Left colon (tissue), 2 donors: ENCODE data around the gene ZNF467. TPM values are rescaled to one million over a fixed set of nuclear protein-coding genes. Genes with fewer than 3 reads are reported as not detected.

Source experiments
- ATAC-seq: fragments of 200-7000 bp; cut with Tn5 transposase; one replicate; pipeline ENCODE4 v1.9.1; 2020; ENCODE audit warnings: mild to moderate bottlenecking, moderate library complexity
- DNase-seq, 2 donors: peaks; one replicate each; pipeline ENCODE4 v3.0.0-alpha.2; 2020
- intact Hi-C, 2 donors: fragments of 100-400 bp; cut with DNase I in 1 of 2; cut with micrococcal nuclease in 1 of 2; formaldehyde crosslinking; loops; one replicate each; pipeline versions ENCODE4 v1.11.2 to v1.14.0; 2022; cut with DNase I, micrococcal nuclease
- total RNA-seq, 2 donors: library from RNA; stranded (reverse); fragmentation: NEBNext Ultra II Directional; extraction: Animal tissue kit (Norgen Biotek cat#: 25700); gene quantifications; one replicate each; pipeline ENCODE4 v1.2.1, GENCODE V29; 2021
- donor health status: DM: no; HTN: no; CAD: no.
- donor health status: DM: yes; HTN: yes; CAD: no.

ZNF467 gene
- total RNA-seq, 2 donors from 2014 or later = 1.5 to 6.0 TPM

DNA sequence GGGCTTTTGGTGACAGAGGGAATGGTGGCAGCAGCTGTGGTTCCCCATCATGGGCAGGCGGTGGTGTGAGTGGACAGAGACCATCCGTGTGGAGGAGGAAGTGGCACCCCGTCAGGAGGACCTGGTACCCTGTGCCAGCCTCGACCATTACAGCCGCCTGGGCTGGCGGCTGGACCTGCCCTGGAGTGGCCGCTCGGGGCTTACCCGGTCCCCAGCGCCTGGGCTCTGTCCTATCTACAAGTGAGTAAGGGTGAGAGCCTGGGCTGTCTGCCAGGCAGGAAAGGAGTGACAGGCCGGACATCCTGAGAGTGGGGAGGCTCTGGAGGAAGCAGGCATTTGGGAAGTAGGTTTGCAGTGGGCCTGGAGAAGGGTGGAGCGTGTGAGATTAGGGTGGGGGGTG is 2.9 kb upstream of the ZNF467 start:
- ATAC-seq (no peak), DNase-seq (peak; percentile 40 to 51)
- intact Hi-C loops = no loop called here

DNA sequence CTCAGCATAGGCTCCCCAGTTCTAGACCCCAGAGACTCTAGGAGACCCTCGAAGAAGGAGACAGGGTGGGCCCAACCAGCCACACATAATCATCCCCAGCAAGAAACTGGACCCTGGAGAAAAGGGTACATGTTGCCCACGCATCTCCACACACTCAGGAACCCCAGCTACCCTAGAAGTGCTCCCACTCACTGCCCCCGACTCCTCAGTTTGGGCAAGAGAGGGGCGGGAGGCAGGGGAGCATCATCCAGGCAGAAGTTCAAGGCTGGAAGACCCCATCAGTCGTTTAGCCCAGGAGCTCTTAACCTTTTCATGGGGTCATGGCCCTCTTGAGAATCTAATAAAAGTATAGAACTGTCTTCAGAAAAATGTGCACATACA is 1.8 kb upstream of the ZNF467 start:
- intact Hi-C loops = no loop called here
- no peak for ATAC-seq
- DNase-seq = no peak

DNA sequence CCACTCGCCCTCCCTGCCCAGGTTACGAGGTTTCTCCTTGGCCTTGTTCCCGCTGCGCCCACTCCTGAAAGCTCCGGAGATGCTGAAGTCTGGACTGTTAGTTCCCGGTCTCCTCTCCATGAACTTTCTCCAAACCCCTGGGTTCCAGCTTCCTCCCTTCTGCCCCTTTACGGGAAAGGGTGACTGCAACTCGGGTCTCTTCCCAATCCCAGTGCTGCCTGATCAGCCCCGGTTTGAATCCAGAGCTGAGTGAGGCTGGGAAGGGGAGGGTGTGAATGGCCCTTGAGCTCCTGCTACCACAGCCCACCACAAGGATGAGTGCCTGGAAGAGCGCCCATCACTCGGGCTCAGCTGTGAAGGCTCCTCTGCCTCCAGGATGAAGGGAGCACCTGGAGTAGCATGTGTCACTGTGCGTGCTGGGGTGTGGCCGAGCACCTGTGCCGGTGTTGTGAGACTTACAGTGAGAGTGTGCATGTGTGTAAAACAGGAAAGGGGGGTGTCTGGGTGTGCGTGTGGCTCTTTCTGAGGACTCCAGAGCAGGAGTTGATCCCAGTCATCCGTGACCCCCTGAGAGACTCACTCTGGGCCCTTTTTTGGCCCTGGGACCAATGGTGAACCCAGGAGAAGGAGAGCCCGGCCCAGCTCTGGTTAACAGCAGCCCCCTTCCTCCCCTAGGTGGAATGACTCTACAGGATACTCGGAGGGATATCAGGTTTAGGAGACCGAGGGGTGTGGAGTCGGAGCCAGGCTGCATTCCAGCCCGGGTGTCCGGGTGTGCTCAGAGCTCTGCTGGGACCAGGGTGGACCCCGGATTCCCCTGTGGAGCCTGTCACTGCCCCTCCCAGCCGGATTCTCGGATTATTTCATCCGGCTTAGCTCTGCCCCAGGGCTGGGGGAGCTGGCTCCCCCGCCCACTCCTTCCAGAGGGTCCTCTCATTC is 1.1 kb upstream of the ZNF467 start:
- intact Hi-C loops = no loop called here
- DNase-seq (peak in 1 of 2 donors; percentile 51), ATAC-seq (peak; percentile 48)

DNA sequence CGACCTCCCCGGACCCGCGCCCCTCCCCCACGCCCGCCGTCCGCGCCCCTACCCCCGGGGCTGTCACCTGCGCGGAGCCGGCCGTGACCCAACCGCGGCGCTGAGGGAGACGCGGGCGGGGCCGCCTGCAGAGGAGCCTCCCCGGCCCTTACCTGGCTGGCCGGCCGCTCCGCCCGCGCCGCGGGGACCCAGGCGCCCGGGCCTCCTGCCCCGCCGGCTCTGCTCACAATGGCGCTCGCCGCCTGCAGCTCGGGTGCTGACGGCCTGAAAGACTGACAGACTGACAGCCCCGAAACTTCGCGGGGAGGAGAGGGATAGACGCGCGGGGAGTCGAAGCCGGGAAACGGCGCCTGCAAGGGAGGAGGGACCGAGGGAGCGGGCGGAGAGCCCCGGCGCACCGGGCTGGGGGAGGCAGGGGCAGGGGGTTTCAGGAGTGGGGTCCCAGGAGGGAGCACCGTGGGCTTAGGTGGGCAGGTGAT is 393 bp downstream of the ZNF467 start:
- intact Hi-C loops = no loop called here
- DNase-seq = peak in 1 of 2 donors; percentile 46
- ATAC-seq = peak; percentile 38

DNA sequence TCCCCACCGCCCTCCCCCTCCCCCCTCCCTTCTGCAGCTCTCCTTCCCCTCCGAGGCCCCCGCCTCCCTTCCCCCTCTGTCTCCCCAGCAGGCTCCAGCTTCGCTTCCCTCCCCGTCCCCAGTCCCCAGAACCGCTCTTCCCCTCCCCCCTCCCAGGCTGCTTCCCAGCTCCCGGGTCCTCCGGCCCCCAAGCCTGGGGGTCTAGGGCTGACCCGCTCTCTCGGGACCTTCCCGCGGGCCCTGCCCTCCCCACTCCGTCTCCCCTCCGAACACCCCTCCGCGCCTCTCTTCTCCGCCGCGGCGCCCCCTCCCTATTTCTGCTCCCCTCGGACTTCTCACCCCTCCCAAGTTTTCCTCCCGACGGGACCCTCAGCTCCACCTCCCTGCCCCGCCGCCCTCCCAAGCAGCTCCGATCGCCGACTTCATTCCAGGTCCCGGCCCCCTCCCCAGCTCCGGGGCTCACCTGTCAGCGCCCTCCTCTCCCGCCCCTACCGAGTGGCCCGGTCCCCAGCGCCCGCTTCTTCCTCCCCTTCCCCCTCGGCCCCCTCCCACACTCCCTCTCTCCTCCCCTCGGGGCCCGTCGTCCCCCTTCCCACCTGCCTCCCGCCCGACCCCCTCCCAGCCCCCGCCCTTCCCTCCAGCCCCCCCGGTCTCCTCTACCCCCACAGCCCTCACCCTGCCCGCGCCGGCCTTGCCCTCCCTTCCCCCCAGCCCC is 990 bp downstream of the ZNF467 start:
- ATAC-seq (peak; percentile 1), DNase-seq (no peak)

DNA sequence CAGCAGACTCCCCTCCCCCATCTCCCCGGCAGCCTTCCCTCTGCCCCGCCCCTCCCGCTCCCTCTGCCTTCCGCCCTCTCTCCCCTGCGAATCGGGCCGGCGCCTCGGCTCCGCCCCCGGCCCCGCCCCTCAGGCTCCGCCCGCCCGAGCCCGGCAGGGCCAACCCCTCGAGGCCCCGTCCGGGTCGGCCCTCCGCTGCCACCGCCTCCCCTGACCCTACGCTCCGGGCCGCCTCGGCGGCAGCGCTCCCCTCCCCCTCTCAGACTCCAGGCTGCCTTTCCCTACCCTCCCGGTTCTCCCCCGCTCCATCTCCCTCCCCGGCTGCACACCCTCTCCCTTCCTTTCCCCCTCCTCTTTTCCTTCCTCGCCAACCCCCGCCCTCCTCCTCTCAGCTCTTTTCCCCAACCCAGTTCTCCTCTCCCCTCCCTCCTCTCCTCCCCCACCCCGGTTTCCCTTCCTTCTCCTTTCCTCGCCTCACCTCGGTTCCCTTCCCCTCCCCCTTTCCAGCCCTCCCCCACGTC is 1.6 kb downstream of the ZNF467 start:
- ATAC-seq = peak; percentile 94
- intact Hi-C loops = no loop called here
- peak; percentile 89 to 90 for DNase-seq

More for the DNA sequence above, 990 bp downstream of the ZNF467 start:
- intact Hi-C loops = no loop called here

DNA sequence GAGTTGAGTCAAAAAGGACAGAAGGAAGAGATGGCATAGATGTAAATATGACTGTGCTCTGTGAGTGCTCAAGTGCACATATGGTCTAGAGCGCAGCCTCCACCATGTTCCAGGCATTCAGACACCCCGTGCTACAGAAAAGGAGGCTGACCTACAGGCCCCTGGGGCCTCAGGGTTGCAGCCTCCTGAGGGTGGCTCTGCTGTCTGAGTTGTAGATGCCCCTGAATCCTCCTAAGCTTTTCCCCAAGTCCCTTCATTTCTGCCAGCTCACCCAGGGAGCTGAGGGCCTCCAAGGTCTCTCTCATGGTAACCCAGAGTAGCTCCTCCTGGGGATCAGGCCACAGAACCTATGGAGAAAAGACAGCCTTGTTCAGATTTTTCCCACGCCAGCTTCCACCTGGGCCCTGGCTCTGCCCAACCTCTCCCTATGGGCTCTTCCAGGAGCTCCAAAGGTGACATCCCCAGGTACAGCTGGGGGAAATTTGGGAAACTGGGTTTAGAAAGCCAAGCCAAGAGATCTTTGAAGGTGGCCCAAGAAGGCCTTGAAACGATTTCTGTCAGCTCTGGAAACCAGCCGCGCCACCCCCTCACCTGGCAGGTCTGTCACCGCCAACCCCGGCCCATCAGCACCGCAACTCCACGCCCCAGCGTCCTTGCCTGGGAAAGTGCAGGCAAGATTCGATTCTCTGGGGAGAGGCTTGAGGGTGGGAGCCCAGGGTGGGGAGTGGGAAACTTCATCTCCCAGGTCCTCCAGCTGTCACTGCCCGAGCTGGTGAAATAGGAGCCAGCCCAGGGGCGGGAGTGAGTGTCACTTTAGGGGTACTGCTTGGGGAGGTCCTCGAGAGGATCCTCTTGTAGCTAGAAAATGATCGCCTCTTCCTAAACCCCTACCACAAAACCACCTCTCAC is 2.4 kb downstream of the ZNF467 start:
- DNase-seq (no peak), ATAC-seq (no peak)
- intact Hi-C loops = no loop called here

DNA sequence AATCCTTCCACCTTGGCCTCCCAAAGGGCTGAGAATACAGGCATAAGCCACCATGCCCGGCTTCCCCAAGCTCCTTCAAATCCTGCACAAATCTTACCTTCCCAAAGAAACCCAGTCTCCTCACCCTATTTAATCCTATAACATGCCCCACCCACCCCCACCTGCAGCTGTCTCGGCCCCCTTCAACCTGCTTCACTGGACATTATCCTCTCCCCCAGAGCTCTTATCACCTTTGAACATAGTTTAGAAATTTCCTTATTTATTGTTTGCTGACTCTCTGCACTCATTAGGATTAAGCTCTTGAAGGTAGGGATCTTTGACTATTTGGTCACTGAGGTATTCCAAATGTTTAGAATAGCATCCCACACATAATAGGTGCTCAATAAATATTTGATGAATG is 3.5 kb downstream of the ZNF467 start:
- intact Hi-C loops = no loop called here
- DNase-seq = no peak
- no peak for ATAC-seq

DNA sequence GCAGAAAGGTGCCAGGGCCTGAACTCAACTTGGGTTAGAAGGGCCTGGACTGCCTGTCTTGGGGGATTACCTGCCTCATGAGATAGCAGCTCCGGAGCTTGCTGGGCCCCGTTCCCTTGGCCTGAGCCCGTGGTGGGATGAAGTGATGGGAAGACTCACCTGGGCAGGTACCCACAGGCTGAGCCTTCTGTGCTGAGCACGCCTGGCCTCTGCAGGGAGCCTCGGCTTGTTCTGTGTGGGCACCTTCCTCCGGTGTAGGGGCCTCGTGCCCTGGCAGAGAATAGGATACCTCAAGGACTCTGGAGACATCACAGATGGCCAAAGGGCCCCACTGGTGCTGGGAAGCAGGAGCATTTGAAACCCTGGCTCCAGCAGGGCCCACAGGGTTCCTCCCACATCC is 4.5 kb downstream of the ZNF467 start:
- no peak for DNase-seq
- intact Hi-C loops = no loop called here
- no peak for ATAC-seq

DNA sequence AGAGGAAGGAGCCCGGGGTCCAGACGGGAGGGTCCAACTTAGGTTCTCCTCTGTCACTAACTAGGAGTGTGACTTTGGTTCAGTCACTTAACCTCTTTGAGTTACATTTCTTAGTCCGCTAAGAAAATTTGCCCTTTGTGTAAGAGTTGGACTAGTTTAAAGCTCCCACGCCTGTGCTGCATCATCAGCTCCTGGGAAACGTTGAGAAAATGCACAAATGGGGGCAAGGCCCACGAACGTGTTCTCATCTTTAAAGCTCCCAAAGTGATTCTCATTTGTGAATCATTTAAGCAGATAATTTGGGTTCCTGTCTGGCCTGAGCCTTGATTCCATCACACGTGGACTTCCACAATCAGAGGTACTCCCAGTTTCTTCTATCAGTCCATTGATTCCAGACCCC is 6.3 kb downstream of the ZNF467 start:
- ATAC-seq (no peak), DNase-seq (no peak)
- intact Hi-C loops = no loop called here

DNA sequence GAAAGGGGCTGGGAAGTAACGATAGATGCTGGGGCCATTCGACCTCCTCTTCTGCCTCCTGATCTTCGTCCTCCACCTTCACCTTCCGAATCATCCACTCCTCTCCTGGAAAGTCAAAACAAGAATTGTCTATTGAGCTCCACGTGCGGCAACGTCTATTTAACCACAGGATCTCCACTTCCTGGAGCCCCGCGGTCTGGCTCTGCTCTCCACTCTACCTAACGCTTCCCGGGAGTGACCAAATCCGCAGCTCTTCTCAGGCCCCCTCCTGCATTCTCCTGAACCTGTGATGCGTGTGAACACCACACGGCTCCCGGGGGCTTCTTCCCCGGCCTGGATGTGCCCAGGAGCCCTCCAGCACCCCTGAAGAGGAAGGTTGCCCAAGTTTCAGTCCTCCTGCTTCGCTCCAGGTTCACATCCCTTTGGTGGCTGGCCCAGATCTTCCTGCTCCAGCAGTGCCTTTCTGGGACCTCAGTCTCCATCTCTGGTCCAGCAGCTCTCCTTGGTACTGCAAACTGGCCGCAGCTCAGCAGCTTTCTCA is 7.2 kb downstream of the ZNF467 start:
- intact Hi-C loops = no loop called here
- ATAC-seq = no peak

DNA sequence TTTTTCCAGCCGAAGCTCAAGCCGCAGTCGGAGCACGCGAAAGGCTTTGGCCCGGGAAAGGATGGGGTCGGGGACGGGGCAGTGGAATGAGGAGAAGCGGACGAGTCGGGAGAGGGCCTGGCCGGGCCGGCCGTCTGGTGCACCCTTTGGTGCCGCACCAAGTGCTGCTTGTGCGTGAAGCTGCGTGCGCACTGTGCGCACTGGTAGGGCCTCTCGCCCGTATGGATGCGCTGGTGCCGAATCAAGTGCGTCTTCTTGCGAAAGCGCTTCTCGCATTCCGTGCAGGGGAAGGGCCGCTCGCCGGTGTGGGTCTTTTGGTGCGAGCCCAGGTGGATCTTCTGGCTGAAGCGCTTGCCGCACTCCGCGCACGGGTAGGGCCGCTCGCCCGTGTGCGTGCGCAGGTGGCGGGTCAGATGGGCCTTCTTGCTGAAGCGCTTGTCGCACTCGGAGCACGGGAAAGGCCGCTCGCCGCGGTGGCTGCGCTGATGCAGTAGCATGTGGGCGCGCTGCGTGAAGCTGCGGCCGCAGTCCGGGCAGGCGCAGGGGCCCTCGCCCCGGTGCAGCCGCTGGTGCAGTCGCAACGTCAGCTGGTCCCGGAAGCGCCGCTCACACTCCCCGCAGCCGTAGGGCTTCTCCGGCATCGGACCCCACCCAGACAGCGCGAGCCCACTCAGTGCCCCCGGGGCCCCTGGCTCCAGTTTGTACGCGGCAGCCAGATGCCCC is 7.8 kb downstream of the ZNF467 start:
- intact Hi-C loops = no loop called here
- peak; percentile 17 for ATAC-seq
- no peak for DNase-seq

More for the DNA sequence above, 7.2 kb downstream of the ZNF467 start:
- DNase-seq = no peak

DNA sequence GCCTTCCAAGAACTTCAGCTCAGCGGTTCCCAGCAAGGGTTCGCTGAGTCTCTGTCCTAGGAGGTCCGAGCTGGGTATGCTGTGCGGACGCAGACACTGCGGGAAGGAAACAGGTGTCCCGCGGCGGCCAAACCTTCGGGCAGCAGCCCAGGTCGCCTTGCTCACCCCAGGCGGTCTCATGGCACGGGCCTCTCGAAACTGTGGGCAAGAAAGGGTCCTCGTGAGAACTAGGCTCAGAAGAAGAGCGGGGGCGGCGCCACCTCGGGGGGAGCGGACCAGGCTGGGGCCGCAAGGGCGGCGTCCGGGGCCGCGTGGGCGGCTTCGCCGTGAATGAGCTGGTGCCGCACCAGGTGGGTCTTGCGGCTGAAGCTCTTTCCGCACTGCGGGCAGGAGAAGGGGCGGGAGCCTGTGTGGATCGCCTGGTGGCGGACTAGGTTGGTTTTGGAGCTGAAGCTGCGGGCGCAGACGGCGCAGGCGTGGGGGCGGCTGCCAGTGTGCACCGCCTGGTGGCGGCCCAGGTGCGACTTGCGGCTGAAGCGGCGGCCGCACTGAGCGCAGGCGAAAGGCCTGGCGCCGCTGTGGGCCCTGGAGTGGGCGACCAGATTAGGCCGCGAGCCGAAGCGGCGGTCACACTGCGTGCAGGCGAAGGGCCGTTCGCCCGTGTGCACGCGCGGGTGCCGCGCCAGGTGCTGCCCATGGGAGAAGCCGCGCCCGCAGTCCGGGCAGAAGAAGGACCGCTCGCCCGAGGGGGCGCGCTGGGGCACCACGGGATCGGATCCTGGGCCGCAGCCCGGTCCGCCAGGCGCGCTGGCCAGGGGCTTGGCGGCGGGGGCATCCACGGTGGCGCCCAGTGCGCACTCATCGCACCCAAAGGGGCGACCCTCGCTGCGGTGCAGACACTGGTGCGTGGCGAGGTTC is 8.6 kb downstream of the ZNF467 start:
- DNase-seq (no peak), ATAC-seq (peak; percentile 70)
- intact Hi-C loops = no loop called here

DNA sequence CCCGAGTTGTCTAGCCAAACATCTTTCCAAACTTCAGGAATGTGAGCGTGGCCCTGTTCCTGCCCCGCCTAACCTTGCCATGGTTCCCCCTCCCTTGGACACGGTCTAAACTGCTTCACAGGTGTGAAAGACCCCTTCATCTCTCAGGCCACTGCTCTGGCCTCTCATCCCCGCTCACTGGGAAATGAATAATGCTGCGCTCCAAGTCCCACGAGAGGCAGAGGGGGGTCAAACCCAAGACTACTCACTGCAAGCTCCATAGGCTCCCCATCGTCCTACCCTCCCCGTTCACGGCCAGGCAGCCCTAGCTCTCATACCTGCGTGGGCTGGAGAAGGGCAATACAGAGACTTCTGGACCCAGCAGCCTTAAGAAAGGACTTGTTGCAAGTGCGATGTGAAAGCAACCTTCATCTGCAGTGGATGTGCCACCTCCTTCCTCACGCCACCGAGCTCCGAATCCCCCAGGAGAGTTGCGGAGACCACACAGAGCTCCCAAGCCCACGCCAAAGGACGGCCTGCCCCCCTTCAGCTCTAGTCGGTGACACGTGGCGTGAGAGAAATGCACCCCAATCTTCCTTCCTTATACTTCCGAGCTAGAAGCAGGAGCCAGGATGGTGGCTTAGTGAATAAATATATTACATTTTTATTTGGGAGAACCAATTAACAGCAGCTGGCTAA is 9.7 kb downstream of the ZNF467 start:
- DNase-seq = no peak
- intact Hi-C loops = no loop called here
- no peak for ATAC-seq

DNA sequence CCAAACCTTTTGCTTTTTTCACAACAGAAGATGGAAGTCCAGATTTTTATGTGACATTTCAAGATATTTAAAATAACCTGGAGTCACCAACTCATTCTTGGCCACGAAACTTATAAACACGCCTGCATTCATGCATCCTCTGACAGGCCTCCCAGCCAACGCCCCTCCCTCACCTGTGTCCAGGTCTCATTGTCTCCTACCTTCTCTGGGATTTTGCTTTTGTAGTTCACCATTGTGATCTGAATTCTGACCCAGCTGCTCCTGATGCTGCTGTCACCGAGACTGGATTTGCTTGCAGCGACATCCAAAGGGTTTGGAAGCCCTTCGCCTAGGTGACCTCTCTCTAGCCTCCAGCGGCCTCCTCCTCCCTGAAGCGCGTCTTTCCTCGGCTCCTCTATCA is 10.8 kb downstream of the ZNF467 start:
- intact Hi-C loops = no loop called here
- no peak for ATAC-seq
- no peak for DNase-seq

DNA sequence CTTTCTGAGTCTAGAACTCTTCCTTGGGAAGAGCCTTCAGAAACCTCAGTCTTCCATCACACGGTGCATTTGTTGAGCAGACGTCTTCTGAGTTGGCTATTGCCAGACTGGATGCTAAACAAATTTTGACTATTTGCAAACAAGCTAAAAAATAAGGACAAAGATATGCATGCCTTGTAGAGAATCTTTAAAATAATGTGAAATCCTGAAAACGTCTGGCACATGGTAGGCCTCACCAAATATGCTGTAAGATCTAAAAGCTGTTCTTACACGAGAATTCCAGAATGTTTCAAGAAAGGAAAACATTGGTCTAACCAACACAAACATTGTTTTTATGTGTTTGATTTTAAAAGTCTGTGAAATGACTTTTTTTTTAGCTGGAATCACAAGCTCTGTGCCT is 11.3 kb downstream of the ZNF467 start:
- ATAC-seq (no peak), DNase-seq (no peak)
- intact Hi-C loops = no loop called here
